ACC112 (cell line): ENCODE results near the gene BCL11A.

Experiments used
- H2AFZ ChIP-seq: fragments of 200-600 bp; sonication (generic); one replicate; pipeline ENCODE4 v1.6.0; 2017; ENCODE audit warnings: antibody characterized with exemption, low read length; ENCODE audit not compliant: unreplicated experiment
- H3K27ac ChIP-seq: fragments of 200-600 bp; sonication (generic); 2 replicates; pipeline ENCODE4 v1.5.1; 2014; ENCODE audit warnings: low read depth, mild to moderate bottlenecking, antibody characterized with exemption, low read length, moderate library complexity
- H3K27me3 ChIP-seq: fragments of 200-600 bp; sonication (generic); 2 replicates; pipeline ENCODE4 v1.6.1; 2014; ENCODE audit warnings: mild to moderate bottlenecking, antibody characterized with exemption, low read length, moderate library complexity, mixed read lengths; ENCODE audit not compliant: insufficient read depth
- H3K36me3 ChIP-seq: fragments of 200-600 bp; sonication (generic); 2 replicates; pipeline ENCODE4 v1.6.1; 2016; ENCODE audit warnings: mild to moderate bottlenecking, antibody characterized with exemption, low read length, moderate library complexity, mixed read lengths; ENCODE audit not compliant: insufficient read depth
- H3K4me1 ChIP-seq: fragments of 200-600 bp; sonication (generic); one replicate; pipeline ENCODE4 v1.6.1; 2016; ENCODE audit warnings: low read length, mixed read lengths; ENCODE audit not compliant: insufficient read depth, unreplicated experiment, control insufficient read depth
- H3K4me3 ChIP-seq: fragments of 200-600 bp; sonication (generic); 2 replicates; pipeline ENCODE4 v1.5.1; 2014; ENCODE audit warnings: mild to moderate bottlenecking, low read depth, low read length
- H3K79me2 ChIP-seq: fragments of 200-600 bp; sonication (generic); one replicate; pipeline ENCODE4 v1.6.0; 2016; ENCODE audit warnings: low read length; ENCODE audit not compliant: control insufficient read depth, unreplicated experiment, insufficient read depth

BCL11A gene

GRCh38 chr2:60553495-60554073 lies at the start of gene BCL11A:
TSS of gene BCL11A (minus strand) at chr2:60553654. CDS start at chr2:60553270, 384 bp downstream.
- Histone ChIP-seq H3K27ac (no peak within 1 kb of the TSS), H3K36me3 (no peaks in the 10 kb centered on the region), H3K79me2 (no peaks in the 10 kb centered on the region), H3K4me1 (no peaks in the 10 kb centered on the region), H3K4me3 (peak within 1 kb of the TSS; percentile 78), H3K27me3 (peaks cover 98% of the 10 kb centered on the region), H2AFZ (peak within 1 kb of the TSS; percentile 67)

DNA sequence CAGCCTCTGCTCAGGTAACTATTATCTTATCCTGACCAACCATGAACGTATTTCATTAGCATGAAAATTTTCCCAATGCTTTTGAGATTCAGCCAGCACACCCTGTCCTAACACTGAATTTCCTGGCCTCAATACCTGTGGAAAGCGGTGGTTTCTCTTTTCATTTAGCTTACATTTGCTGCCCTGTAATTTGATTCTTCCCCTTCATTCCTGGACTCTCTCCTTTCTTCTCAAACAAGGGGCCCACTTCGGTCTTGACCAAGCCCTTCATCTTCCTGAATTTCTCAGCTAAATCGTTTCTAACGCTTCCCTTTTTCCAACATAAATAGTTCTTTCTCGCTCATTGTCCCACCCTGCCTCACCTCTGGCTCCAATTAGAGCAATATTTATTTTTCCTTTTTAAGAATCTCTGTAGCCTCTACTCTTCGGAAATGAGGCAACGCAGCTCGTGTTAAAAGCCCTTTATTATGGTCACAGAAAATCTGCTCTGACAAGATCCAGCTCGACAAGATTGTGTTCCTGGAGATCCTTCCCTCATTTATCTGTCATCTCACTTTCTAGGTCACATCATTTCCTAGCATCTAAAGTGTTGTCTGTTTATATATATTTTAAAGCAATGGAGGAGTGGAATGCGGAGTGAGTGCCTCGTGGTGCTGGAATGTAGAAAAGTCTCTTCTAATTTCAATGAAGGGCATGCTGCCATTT lies 49.5 kb upstream of the BCL11A start:
- Histone ChIP-seq H2AFZ (no peak overlapping the region), H3K4me3 (no peak overlapping the region), H3K27me3 (peaks cover 6% of the 10 kb centered on the region; the same call in 1 of the 2 replicates), H3K79me2 (no peaks in the 10 kb centered on the region), H3K4me1 (no peaks in the 10 kb centered on the region), H3K36me3 (no peaks in the 10 kb centered on the region), H3K27ac (no peak overlapping the region)

GRCh38 chr2:60602388-60602787 lies 48.9 kb upstream of the BCL11A start:
- no peaks in the 10 kb centered on the region for H3K4me1 ChIP-seq
- peaks cover 6% of the 10 kb centered on the region; the same call in 1 of the 2 replicates for H3K27me3 ChIP-seq
- H3K4me3 ChIP-seq = no peak overlapping the region
- H3K27ac ChIP-seq = no peak overlapping the region
- H3K79me2 ChIP-seq = no peaks in the 10 kb centered on the region
- no peaks in the 10 kb centered on the region for H3K36me3 ChIP-seq
- H2AFZ ChIP-seq = no peak overlapping the region

DNA sequence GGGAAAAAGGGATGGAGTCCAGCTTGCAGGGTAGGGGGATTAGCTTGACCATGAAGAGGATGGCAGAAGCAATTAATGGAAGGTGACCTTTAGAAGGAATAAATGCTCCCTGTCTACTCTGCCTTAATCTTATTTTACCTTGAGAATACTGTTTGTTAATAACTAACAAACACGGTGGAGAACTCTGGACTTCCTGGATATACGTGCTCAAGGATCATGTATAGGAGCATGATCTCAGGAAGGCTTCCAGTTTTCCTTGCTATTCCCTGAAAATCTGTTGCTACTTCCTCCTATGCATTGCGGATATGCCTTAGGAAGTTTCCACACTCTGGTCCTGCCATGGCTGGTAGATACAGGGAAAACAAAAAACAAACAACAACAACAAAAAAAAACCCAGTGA lies 44.8 kb upstream of the BCL11A start:
- no peaks in the 10 kb centered on the region for H3K4me1 ChIP-seq
- no peak overlapping the region for H2AFZ ChIP-seq
- H3K27ac ChIP-seq = no peak overlapping the region

GRCh38 chr2:60597346-60597745 lies 43.9 kb upstream of the BCL11A start:
- H2AFZ ChIP-seq = no peak overlapping the region
- H3K36me3 ChIP-seq = no peaks in the 10 kb centered on the region
- no peak overlapping the region for H3K4me3 ChIP-seq
- H3K27me3 ChIP-seq = no peaks in the 10 kb centered on the region
- H3K4me1 ChIP-seq = no peaks in the 10 kb centered on the region
- no peaks in the 10 kb centered on the region for H3K79me2 ChIP-seq
- H3K27ac ChIP-seq = no peak overlapping the region

More for the DNA sequence above, 44.8 kb upstream of the BCL11A start:
- Histone ChIP-seq H3K79me2 (no peaks in the 10 kb centered on the region), H3K27me3 (no peaks in the 10 kb centered on the region), H3K4me3 (no peak overlapping the region), H3K36me3 (no peaks in the 10 kb centered on the region)

- Histone ChIP-seq H3K4me1 (no peaks in the 10 kb centered on the region), H3K27ac (no peak overlapping the region), H3K4me3 (no peak overlapping the region), H3K27me3 (no peaks in the 10 kb centered on the region), H3K36me3 (no peaks in the 10 kb centered on the region), H3K79me2 (no peaks in the 10 kb centered on the region), H2AFZ (no peak overlapping the region)
Measured at GRCh38 chr2:60596411-60596810, 43.0 kb upstream of the BCL11A start.

DNA sequence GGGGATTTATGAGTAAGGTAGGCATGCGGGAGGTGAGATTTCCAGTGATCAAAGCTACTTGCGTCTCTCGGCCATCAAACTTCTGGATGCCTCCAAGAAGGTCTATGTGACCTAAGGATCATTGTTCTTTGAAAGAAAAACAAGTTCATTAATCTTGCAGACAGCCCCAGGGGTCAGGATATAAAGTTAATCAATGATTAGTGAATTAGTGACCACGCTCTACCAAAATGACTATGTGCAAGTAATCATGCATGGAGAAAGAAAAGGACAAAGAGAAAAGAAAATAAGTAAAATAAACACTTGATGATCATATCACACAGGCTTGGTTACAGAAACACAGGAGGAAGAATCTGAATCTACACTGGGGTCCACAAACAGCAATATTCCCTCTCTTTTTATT lies 42.5 kb upstream of the BCL11A start:
- H3K4me3 ChIP-seq = no peak overlapping the region
- no peaks in the 10 kb centered on the region for H3K36me3 ChIP-seq
- H2AFZ ChIP-seq = no peak overlapping the region
- H3K4me1 ChIP-seq = no peaks in the 10 kb centered on the region
- no peaks in the 10 kb centered on the region for H3K79me2 ChIP-seq
- H3K27ac ChIP-seq = no peak overlapping the region
- no peaks in the 10 kb centered on the region for H3K27me3 ChIP-seq

- no peak overlapping the region for H3K4me3 ChIP-seq
- H3K79me2 ChIP-seq = no peaks in the 10 kb centered on the region
- H2AFZ ChIP-seq = no peak overlapping the region
- H3K27me3 ChIP-seq = peaks cover 14% of the 10 kb centered on the region; the same call in 1 of the 2 replicates
- no peak overlapping the region for H3K27ac ChIP-seq
- no peaks in the 10 kb centered on the region for H3K4me1 ChIP-seq
- H3K36me3 ChIP-seq = no peaks in the 10 kb centered on the region
Measured at GRCh38 chr2:60589104-60589503, 35.6 kb upstream of the BCL11A start.

- H3K27me3 ChIP-seq = peaks cover 39% of the 10 kb centered on the region
- H3K27ac ChIP-seq = no peak overlapping the region
- no peaks in the 10 kb centered on the region for H3K79me2 ChIP-seq
- no peak overlapping the region for H3K4me3 ChIP-seq
- H2AFZ ChIP-seq = no peak overlapping the region
- H3K4me1 ChIP-seq = no peaks in the 10 kb centered on the region
- H3K36me3 ChIP-seq = no peaks in the 10 kb centered on the region
Measured at GRCh38 chr2:60586081-60586480, 32.6 kb upstream of the BCL11A start.

- Histone ChIP-seq H3K36me3 (no peaks in the 10 kb centered on the region), H3K4me3 (no peak overlapping the region), H3K27me3 (peaks cover 47% of the 10 kb centered on the region), H3K27ac (no peak overlapping the region), H2AFZ (no peak overlapping the region), H3K4me1 (no peaks in the 10 kb centered on the region), H3K79me2 (no peaks in the 10 kb centered on the region)
Measured at GRCh38 chr2:60585276-60585675, 31.8 kb upstream of the BCL11A start.

DNA sequence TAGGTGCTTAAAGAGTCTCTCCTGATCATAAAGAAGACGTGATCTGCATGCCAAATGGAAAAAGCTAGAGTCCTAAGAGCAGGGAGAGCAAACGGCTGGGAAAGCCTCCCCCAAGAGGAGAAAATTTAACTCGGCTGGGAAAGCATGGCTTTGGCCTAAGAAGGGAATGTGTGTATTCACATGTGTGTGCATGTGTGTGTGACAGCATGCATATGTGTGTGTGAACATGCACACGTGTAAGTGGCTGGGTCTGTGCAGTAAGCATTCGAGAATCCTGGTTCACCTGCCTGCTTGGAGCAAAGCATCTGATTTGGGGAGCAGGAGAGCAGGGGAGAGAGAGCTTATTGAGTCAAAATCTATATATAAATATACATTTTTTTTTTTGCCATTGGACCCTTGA lies 30.1 kb upstream of the BCL11A start:
- H3K79me2 ChIP-seq = no peaks in the 10 kb centered on the region
- no peaks in the 10 kb centered on the region for H3K4me1 ChIP-seq
- no peaks in the 10 kb centered on the region for H3K36me3 ChIP-seq
- H2AFZ ChIP-seq = no peak overlapping the region
- H3K27ac ChIP-seq = no peak overlapping the region
- H3K4me3 ChIP-seq = no peak overlapping the region
- H3K27me3 ChIP-seq = peaks cover 63% of the 10 kb centered on the region
